GM18508 (cell line): ENCODE measurements around the gene BCAS3.
"Not testable (repeated sequence)": the region's sequence is repeated elsewhere in the genome, so short reads cannot be mapped to it uniquely, and the experiment has no call there.

Experiments
- ATAC-seq: cut with Tn5 transposase; IDR thresholded peaks from one replicate; pipeline ENCODE4 v1.9.1; 2021; ENCODE audit warnings: moderate number of reproducible peaks; ENCODE audit not compliant: insufficient read depth, unreplicated experiment

Gene BCAS3

DNA sequence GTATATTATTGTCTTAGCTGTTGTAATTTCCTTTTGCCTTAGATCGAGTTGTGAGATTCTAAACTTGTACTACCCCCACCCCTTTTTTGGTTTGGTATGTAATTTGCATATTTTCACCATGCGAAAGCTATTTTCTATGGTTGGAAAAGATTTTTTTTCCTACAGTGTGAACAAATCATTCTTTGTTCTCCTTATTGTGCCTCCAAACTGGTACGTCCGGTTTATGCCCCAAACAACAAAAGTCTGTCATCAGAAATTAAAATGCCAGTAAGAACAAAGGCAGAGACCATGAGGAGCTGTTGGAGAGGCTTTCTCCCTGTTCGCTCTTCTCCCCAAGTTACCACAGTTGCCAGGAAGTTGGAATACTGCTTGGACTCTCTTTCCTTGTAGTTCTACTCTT lies 66.1 kb downstream of the BCAS3 start:
- ATAC-seq: no peak

GRCh38 chr17:60744355-60744966 lies 66.8 kb downstream of the BCAS3 start:
- no peak for ATAC-seq

GRCh38 chr17:60745544-60745943 lies 67.9 kb downstream of the BCAS3 start:
- ATAC-seq: no peak

DNA sequence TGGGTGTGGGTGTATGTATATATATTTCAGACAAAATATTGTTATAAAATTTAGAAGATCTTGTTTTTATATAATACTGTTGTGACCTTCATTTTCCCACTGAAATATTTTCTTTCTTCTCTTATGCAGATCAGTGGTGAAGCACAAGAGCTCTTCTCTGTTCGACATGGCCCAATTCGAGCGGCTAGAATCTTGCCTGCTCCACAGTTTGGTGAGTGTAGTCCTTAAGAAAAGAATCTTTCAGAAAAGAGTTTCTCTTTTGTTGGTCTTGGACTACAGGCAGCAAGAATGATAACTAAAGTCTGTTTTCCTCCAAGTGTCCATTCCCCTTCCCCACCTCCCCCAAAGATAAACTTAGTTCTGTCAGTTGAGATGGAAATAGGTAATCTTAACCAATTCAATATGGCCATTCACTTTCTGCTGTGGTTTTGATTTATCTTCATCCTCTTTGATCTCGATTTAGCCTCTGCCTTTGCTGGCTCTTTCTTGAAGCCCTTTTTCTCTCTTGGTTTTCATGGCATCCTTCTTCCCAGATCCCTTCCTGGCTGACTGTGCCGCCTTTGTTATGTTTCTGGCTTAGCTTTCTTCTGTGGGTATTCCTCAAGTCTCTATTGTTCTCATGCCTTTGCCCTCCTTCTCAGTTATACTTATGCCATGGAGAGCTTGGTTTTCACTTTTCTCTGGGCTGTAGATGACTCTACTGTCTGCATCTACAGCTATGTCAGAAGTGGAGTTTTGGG lies 69.6 kb downstream of the BCAS3 start:
- ATAC-seq: no peak

DNA sequence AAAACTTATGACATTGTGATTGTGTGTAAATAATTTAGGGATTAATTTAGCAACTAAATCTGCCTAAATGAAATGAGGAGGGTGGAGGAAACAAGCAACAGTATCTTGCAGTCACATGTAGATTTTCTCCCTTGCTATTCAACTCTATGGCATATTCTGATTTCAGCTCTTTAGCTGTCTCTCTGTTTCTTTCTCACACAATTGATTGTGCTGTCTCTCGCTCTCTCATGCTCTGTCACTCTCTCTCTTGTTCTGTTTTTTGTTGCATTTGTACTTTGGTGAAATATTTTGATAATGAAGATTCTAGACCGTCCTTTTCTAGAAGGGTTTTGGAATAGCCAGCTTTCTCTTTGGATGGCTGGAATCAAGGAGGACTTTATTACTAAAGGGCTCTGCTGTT lies 70.6 kb downstream of the BCAS3 start:
- ATAC-seq: no peak

GRCh38 chr17:60749050-60749449 lies 71.4 kb downstream of the BCAS3 start:
- no peak for ATAC-seq

GRCh38 chr17:60749708-60750107 lies 72.1 kb downstream of the BCAS3 start:
- no peak for ATAC-seq

DNA sequence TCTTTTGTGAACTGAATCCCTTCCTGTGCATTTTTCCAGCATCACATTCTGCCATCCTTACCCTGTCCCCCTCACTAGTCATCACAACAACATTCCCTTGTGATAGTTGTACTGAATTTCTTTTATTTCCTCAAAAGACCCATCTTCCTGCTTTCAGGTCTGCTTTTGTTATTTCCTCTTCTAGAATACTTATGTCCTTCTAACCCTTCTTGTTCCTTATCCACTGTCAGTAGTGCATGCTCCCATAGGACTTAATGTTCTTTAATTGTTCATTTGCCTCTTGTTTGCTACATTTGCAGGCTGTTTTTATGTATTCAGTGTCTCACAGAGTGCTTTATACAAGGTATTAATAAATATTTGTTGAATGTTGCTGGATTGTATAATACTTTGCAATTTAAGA lies 73.0 kb downstream of the BCAS3 start:
- ATAC-seq: no peak

DNA sequence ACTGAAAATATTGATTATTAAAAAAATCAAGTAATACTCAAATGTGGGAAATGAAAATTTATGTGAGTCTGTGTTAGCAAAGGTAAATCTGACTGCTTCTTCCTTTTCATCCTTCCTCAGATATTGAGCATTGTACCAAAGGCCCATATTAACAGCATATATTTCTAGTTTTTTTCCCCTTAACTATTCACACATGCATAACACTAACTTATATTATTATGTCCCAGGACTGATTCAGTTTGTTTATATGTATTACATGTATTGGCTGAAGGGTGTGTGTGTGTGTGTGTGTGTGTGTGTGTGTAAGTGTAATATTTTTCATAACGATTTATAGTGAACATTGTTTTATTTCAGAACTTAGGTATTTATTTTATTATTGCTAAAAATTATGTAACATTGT lies 74.2 kb downstream of the BCAS3 start:
- no peak for ATAC-seq

GRCh38 chr17:60752873-60753577 lies 75.4 kb downstream of the BCAS3 start:
- ATAC-seq: no peak

DNA sequence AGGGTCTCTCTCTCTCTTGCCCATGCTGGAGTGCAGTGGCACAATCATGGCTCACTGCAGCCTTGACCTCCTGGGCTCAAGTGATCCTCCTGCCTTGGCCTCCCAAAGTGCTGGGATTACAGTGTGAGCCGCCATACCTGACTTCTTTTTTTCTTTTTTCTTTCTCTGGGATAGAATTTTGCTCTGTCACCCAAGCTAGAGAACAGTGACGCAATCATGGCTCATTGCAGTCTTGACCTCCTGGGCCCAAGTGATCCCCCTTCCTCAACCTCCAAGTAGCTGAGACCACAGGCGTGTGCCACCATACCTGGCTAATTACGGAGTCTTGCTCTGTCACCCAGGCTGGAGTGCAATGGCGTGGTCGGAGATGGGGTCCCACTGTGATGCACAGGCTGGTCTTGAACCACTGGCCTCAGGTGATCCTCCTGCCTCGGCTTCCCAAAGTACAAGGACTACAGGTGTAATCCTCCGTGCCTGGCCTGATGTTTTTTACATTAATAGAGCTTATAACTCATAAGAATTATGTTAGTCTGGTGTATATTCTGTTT lies 76.5 kb downstream of the BCAS3 start:
- ATAC-seq: no peak

DNA sequence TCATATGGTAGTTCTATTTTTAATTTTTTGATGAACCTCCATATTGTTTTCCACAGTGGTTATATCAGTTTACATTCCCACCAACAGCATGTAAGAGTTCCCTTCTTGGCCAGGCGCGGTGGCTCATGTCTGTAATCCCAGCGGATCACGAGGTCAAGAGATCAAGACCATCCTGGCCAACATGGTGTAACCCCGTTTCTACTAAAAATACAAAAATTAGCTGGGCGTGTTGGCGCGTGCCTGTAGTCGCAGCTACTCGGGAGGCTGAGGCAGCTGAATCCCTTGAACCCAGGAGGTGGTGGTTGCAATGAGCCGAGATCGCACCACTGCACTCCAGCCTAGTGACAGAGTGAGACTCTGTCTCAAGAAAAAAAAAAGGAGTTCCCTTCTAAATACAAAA lies 79.1 kb downstream of the BCAS3 start:
- ATAC-seq: not testable (repeated sequence)

DNA sequence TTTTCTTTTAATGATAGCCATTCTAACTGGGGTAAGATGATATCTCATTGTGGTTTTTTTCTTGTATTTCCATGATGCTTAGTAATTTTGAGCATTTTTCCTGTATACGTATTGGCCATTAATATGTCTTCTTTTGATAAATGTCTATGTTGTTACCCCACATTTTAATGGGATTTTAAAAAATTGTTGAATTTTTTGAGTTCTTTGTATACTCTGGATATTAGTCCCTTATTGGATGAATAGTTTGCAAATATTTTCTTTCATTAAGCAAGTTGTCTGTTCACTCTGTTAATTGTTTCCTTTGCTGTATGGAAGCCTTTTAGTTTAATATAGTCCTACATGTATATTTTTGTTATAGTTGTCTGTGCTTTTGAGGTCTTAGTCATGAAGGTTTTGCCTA lies 79.8 kb downstream of the BCAS3 start:
- no peak for ATAC-seq

DNA sequence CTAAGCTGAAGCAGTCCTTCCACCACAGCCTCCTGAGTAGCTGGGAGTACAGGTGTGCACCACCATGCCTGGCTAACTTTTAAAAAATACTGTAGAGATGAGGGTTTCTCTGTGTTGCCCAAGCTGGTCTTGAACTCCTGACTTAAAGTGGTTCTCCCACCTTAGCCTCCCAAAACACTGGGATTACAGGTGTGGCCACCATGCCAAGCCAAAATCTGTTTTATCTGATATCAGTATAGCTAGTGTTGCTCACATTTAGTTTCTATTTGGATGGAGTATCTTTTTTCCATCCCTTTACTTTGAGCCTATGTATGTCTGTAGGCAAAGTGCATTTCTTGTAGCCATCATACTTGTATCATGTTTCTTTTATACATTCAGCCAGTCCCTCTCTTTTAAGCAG lies 82.1 kb downstream of the BCAS3 start:
- no peak for ATAC-seq

DNA sequence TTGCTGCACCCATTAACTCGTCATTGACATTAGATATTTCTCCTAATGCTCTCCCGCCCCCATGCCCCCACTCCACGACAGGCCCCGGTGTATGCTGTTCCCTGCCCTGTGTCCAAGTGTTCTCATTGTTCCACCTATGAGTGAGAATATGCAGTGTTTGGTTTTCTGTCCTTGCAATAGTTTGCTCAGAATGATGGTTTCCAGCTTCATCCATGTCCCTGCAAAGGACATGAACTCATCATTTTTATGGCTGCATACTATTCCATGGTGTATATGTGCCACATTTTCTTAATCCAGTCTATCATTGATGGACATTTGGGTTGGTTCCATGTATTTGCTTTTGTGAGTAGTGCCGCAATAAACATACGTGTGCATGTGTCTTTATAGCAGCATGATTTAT lies 83.7 kb downstream of the BCAS3 start:
- ATAC-seq: not testable (repeated sequence)

DNA sequence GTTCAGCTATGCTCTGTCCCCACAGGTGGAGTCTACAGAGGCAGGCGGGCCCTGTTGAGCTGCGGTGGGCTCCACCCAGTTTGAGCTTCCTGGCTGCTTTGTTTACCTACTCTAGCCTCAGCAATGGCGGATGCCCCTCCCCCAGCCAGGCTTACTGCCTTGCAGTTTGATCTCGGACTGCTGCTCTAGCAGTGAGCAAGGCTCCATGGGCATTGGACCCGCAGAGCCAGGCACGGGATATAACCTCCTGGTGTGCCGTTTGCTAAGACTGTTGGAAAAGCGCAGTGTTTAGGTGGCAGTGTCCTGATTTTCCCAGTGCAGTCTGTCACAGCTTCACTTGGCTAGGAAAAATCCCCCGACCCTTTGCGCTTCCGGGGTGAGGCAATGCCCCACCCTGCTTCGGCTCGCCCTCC lies 89.1 kb downstream of the BCAS3 start:
- ATAC-seq: no peak

- ATAC-seq: no peak
Measured at GRCh38 chr17:60767744-60768308, 90.2 kb downstream of the BCAS3 start.

- no peak for ATAC-seq
Measured at GRCh38 chr17:60769327-60769726, 91.7 kb downstream of the BCAS3 start.

DNA sequence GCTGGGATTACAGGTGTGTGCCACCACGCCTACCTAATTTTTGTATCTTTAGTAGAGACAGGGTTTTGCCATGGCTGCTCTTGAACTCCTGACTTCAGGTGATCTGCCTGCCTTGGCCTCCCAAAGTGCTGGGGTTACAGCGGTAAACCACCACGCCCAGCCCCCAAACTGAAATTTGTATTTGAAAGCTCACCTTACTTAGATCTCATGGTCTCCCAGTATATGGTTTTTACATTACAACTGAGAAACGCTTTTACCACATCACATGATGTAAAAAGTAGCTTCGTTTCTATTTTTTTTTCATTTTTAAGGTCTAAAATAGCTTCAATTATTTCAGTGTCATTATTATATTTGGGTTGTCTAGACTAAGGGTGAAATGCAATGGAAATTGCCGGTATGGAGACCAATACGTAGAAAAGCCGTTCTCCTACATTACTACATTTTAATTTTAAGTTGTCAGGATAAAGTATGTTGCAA lies 93.3 kb downstream of the BCAS3 start:
- no peak for ATAC-seq

- not testable (repeated sequence) for ATAC-seq
Measured at GRCh38 chr17:60771621-60772020, 94.0 kb downstream of the BCAS3 start.

GRCh38 chr17:60773552-60773951 lies 95.9 kb downstream of the BCAS3 start:
- no peak for ATAC-seq
